GM21576 (cell line): ENCODE measurements around the gene MVB12B.

ENCODE experiments used
- ATAC-seq: cut with Tn5 transposase; IDR thresholded peaks from one replicate; pipeline ENCODE4 v1.9.1; 2021; ENCODE audit warnings: mild to moderate bottlenecking, moderate library complexity; ENCODE audit not compliant: unreplicated experiment

MVB12B gene

GRCh38 chr9:126357074-126357473, 30.4 kb downstream of the MVB12B start:
- ATAC-seq = no peak

- ATAC-seq = no peak
Observed at GRCh38 chr9:126360073-126360472, 33.4 kb downstream of the MVB12B start.

GRCh38 chr9:126361810-126362238, 35.2 kb downstream of the MVB12B start:
- no peak for ATAC-seq

- ATAC-seq = no peak
Observed at GRCh38 chr9:126363250-126363649, 36.6 kb downstream of the MVB12B start.

- ATAC-seq = no peak
Observed at GRCh38 chr9:126363847-126364671, 37.4 kb downstream of the MVB12B start.

- ATAC-seq = no peak
Observed at GRCh38 chr9:126365780-126366179, 39.2 kb downstream of the MVB12B start.

GRCh38 chr9:126366366-126367011, 39.9 kb downstream of the MVB12B start:
- no peak for ATAC-seq

GRCh38 chr9:126367139-126367538, 40.5 kb downstream of the MVB12B start:
- ATAC-seq = no peak

- no peak for ATAC-seq
Observed at GRCh38 chr9:126367616-126368015, 41.0 kb downstream of the MVB12B start.

- ATAC-seq = no peak
Observed at GRCh38 chr9:126368020-126368419, 41.4 kb downstream of the MVB12B start.

GRCh38 chr9:126371007-126371870, 44.6 kb downstream of the MVB12B start:
- no peak for ATAC-seq

GRCh38 chr9:126372716-126373115, 46.1 kb downstream of the MVB12B start:
- no peak for ATAC-seq

GRCh38 chr9:126373241-126373640, 46.6 kb downstream of the MVB12B start:
- no peak for ATAC-seq

- no peak for ATAC-seq
Observed at GRCh38 chr9:126374366-126374781, 47.7 kb downstream of the MVB12B start.

GRCh38 chr9:126375386-126375785, 48.8 kb downstream of the MVB12B start:
- no peak for ATAC-seq

GRCh38 chr9:126376311-126377175, 49.9 kb downstream of the MVB12B start:
- ATAC-seq = no peak

- ATAC-seq = no peak
Observed at GRCh38 chr9:126377176-126377509, 50.5 kb downstream of the MVB12B start.

- no peak for ATAC-seq
Observed at GRCh38 chr9:126377536-126377935, 50.9 kb downstream of the MVB12B start.

- ATAC-seq = no peak
Observed at GRCh38 chr9:126378761-126379160, 52.1 kb downstream of the MVB12B start.

- no peak for ATAC-seq
Observed at GRCh38 chr9:126379661-126380360, 53.2 kb downstream of the MVB12B start.
